MM.1S (cell line): ENCODE measurements around the gene PTPN1.

ENCODE experiments used
- CTCF ChIP-seq: fragments of 300-600 bp; sonication (generic); IDR thresholded peaks from 2 replicates; pipeline ENCODE4 v1.5.1; 2016; ENCODE audit warnings: antibody characterized with exemption, low read length, mixed read lengths
- EZH2 ChIP-seq: fragments of 300-600 bp; sonication (generic); optimal IDR thresholded peaks from 2 replicates; pipeline ENCODE3; 2017; ENCODE audit warnings: low read depth, mild to moderate bottlenecking, antibody characterized with exemption, low read length, mixed read lengths
- EZH2phosphoT487 ChIP-seq: fragments of 300-600 bp; sonication (generic); IDR thresholded peaks from 2 replicates; pipeline ENCODE4 v1.6.1; 2018; ENCODE audit warnings: antibody characterized with exemption, low read length

GRCh38 chr20:50628332-50628731, 118.1 kb downstream of the PTPN1 start:
- TF ChIP-seq CTCF: no peak
- no peak for TF ChIP-seq EZH2phosphoT487
- TF ChIP-seq EZH2: no peak
